H7 (cell line): ENCODE data around the gene MZF1. TPM values are rescaled to one million over a fixed set of nuclear protein-coding genes. Genes with fewer than 3 reads are reported as not detected.

Experiments used
- DNase-seq: peaks from one replicate; pipeline ENCODE4 v3.0.0; 2012
- H3K27me3 ChIP-seq: 2 replicates; pipeline ENCODE4 v1.6.0; 2011; ENCODE audit warnings: mild to moderate bottlenecking, low read length; ENCODE audit not compliant: control insufficient read depth, insufficient read depth
- H3K36me3 ChIP-seq: replicated peaks from 2 replicates; pipeline ENCODE4 v1.5.1; 2011; ENCODE audit warnings: low read length; ENCODE audit not compliant: control insufficient read depth, insufficient read depth
- H3K4me3 ChIP-seq: 2 replicates; pipeline ENCODE4 v1.5.1; 2011; ENCODE audit warnings: low read depth, mild to moderate bottlenecking, control low read depth, low read length, moderate library complexity; ENCODE audit not compliant: insufficient read depth
- total RNA-seq: library from RNA; depleted of rRNA; stranded (reverse); fragments of >200 nt; shearing (Covaris generic); gene quantifications from 2 replicates; pipeline ENCODE4 v1.2.3, GENCODE V29; 2014

Gene MZF1
- total RNA-seq, 1 experiment from 2014 or later = 11.0 TPM

GRCh38 chr19:58553799-58554493 is 19.2 kb downstream of the MZF1 start:
- Histone ChIP-seq H3K4me3 (peak overlapping the region; percentile 69), H3K36me3 (peaks cover 44% of the 10 kb centered on the region), H3K27me3 (no peaks in the 10 kb centered on the region)
- DNase-seq = no peak

- H3K4me3 ChIP-seq = no peak overlapping the region
- no peaks in the 10 kb centered on the region for H3K27me3 ChIP-seq
- no peak for DNase-seq
- H3K36me3 ChIP-seq = peaks cover 57% of the 10 kb centered on the region
Measured at GRCh38 chr19:58552655-58553054, 20.5 kb downstream of the MZF1 start.

- H3K4me3 ChIP-seq = no peak overlapping the region
- H3K27me3 ChIP-seq = no peaks in the 10 kb centered on the region
- DNase-seq = no peak
- peaks cover 62% of the 10 kb centered on the region for H3K36me3 ChIP-seq
Measured at GRCh38 chr19:58551577-58552471, 21.3 kb downstream of the MZF1 start.

GRCh38 chr19:58551123-58551497 is 22.0 kb downstream of the MZF1 start:
- no peak overlapping the region for H3K4me3 ChIP-seq
- peaks cover 61% of the 10 kb centered on the region for H3K36me3 ChIP-seq

GRCh38 chr19:58550362-58551122 is 22.6 kb downstream of the MZF1 start:
- no peak for DNase-seq
- H3K36me3 ChIP-seq = peaks cover 65% of the 10 kb centered on the region
- no peak overlapping the region for H3K4me3 ChIP-seq
- H3K27me3 ChIP-seq = no peaks in the 10 kb centered on the region

More at GRCh38 chr19:58551123-58551497, 22.0 kb downstream of the MZF1 start:
- H3K27me3 ChIP-seq = no peaks in the 10 kb centered on the region
- no peak for DNase-seq

GRCh38 chr19:58549664-58550361 is 23.3 kb downstream of the MZF1 start:
- no peaks in the 10 kb centered on the region for H3K27me3 ChIP-seq
- H3K36me3 ChIP-seq = peaks cover 69% of the 10 kb centered on the region
- no peak overlapping the region for H3K4me3 ChIP-seq
- no peak for DNase-seq

- H3K4me3 ChIP-seq = no peak overlapping the region
- peaks cover 69% of the 10 kb centered on the region for H3K36me3 ChIP-seq
- no peak for DNase-seq
- no peaks in the 10 kb centered on the region for H3K27me3 ChIP-seq
Measured at GRCh38 chr19:58548859-58549663, 24.1 kb downstream of the MZF1 start.

GRCh38 chr19:58547323-58548312 is 25.5 kb downstream of the MZF1 start:
- Histone ChIP-seq H3K27me3 (peaks cover 2% of the 10 kb centered on the region), H3K4me3 (no peak overlapping the region), H3K36me3 (peaks cover 67% of the 10 kb centered on the region)
- no peak for DNase-seq

GRCh38 chr19:58546019-58546530 is 27.1 kb downstream of the MZF1 start:
- peaks cover 4% of the 10 kb centered on the region for H3K27me3 ChIP-seq
- peak overlapping the region; percentile 97 for H3K4me3 ChIP-seq
- peaks cover 58% of the 10 kb centered on the region for H3K36me3 ChIP-seq
- DNase-seq = no peak

GRCh38 chr19:58545286-58546018 is 27.7 kb downstream of the MZF1 start:
- H3K27me3 ChIP-seq = peaks cover 5% of the 10 kb centered on the region
- H3K4me3 ChIP-seq = peak overlapping the region; percentile 97
- DNase-seq = peak; percentile 49
- H3K36me3 ChIP-seq = peaks cover 52% of the 10 kb centered on the region

GRCh38 chr19:58544591-58545285 is 28.4 kb downstream of the MZF1 start:
- peaks cover 44% of the 10 kb centered on the region for H3K36me3 ChIP-seq
- H3K4me3 ChIP-seq = peak overlapping the region; percentile 97
- peaks cover 8% of the 10 kb centered on the region for H3K27me3 ChIP-seq
- peak; percentile 99 for DNase-seq
